NOMO-1 (cell line): Measurements from ENCODE around the gene WDFY2.

Experiments
- DNase-seq, 2 experiments: peaks; one replicate each; lab custom pipeline; 2025; ENCODE audit not compliant: unreplicated experiment in 2 of 2; lab: John Stamatoyannopoulos, UW

Gene WDFY2

GRCh38 chr13:51806566-51806965 lies 222.3 kb downstream of the WDFY2 start:
- DNase-seq, result no peak

DNA sequence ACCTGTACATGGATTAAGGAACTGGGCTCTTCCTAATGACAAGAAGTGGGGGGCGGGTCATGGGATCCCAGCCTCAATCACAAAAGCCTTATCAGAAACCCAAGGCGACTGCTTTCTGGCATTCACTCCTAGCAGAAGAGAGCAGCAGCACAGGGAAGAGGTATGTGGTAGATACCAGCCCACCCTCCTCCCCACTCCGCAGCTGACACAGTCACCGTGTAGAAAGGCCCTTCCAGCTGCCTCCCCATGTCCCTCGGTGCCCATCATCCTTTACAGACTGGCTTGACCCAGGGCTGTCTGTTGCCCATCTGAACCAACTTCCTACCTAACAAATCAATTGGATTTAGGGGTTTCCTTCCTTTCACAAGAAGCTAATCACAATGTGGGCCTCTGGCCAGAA lies 222.8 kb downstream of the WDFY2 start:
- DNase-seq, result no peak

GRCh38 chr13:51808811-51809210 lies 224.5 kb downstream of the WDFY2 start:
- DNase-seq, result no peak

GRCh38 chr13:51811046-51811445 lies 226.8 kb downstream of the WDFY2 start:
- DNase-seq, result no peak

- DNase-seq, result no peak
These were observed 227.7 kb downstream of the WDFY2 start for GRCh38 chr13:51811920-51812451.

DNA sequence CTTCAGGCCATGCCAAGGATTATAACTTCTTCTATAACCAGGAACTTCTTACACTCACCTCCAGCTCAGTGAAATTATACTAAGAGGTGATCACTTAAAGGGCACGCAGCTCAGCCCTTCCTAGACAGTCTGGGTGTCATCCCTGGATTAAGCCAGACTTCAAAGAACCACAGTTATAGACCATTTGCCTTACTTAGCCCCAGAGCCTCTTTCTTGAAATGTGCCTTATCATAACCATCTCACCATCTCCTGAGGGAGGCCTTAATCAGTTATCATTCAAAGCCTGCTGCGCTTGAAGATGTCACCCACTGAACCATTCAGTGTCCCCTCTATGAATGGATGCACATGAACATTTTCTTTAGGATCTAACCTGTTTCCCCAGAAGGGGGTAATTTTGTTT lies 229.8 kb downstream of the WDFY2 start:
- DNase-seq, result no peak

GRCh38 chr13:51814825-51815650 lies 230.8 kb downstream of the WDFY2 start:
- DNase-seq, result peak; percentile 64 to 75

DNA sequence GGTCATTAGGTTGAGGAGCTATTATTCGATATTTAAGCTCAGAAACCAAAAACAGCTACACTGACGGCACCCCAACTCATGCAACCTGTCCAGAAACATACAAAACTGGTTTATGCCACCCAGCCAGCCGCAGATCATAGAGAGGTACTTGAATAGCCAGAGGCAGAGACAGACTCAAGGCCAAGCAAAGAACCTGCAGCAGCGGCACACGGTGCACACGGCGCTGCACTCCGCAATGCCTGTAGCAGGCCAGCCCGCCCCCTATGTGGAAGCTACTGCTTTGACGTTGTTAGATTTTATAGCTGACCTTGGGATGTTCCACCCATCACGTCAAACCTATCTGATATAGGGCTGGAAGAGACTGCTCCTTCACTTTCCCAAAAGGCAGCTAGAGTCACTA lies 231.6 kb downstream of the WDFY2 start:
- DNase-seq, result no peak

- DNase-seq, result no peak
These were observed 232.5 kb downstream of the WDFY2 start for GRCh38 chr13:51816604-51817249.
